SK-N-SH (cell line): ENCODE measurements around the gene NTRK3. TPM values are rescaled to one million over a fixed set of nuclear protein-coding genes. Genes with fewer than 3 reads are reported as not detected.

ENCODE experiments used
- CTCF ChIA-PET: fragments of 300-600, 350-600 bp; formaldehyde crosslinking; extraction: SDS; loops from one replicate; lab custom pipeline; 2021; lab: Yijun Ruan, JAX
- POLR2A ChIA-PET: fragments of 350-600 bp; sonication (Branson Sonifier 250); formaldehyde crosslinking; extraction: SDS; loops from one replicate; lab custom pipeline; 2020; ENCODE audit warnings: antibody characterized with exemption, inconsistent platforms; lab: Yijun Ruan, JAX
- DNase-seq: peaks from one replicate; pipeline ENCODE4 v3.0.0; 2012
- H2AFZ ChIP-seq: fragments of 200-600 bp; sonication (generic); 2 replicates; pipeline ENCODE4 v1.8.1; 2016; ENCODE audit warnings: antibody characterized with exemption, mild to moderate bottlenecking, low read depth
- H3F3A ChIP-seq: fragments of 200-600 bp; sonication (generic); replicated peaks from 2 replicates; pipeline ENCODE3; 2016; ENCODE audit warnings: antibody characterized with exemption, mild to moderate bottlenecking; ENCODE audit not compliant: insufficient read depth
- H3K27ac ChIP-seq, 2 experiments: fragments of 200-500 bp in 1 of 2; fragments of 200-600 bp in 1 of 2; sonication (Bioruptor generic) in 1 of 2; sonication (generic), shearing (Covaris generic) in 1 of 2; 2 replicates each; pipeline versions ENCODE4 v1.5.1 to v1.6.1; 2014 to 2016; ENCODE audit warnings: low read depth in 2 of 2, inconsistent platforms in 1 of 2, low read length in 1 of 2, mild to moderate bottlenecking in 1 of 2, mixed read lengths in 1 of 2
- H3K27me3 ChIP-seq: fragments of 200-600 bp; sonication (generic), shearing (Covaris generic); 2 replicates; pipeline ENCODE4 v1.6.1; 2016; ENCODE audit warnings: mixed run types; ENCODE audit not compliant: insufficient read depth
- H3K36me3 ChIP-seq, 2 experiments: fragments of 200-500 bp in 1 of 2; fragments of 200-600 bp in 1 of 2; sonication (Bioruptor generic) in 1 of 2; sonication (generic) in 1 of 2; replicated peaks in 1 of 2; 2 replicates each; pipeline versions ENCODE3 to v1.5.1; 2014 to 2016; ENCODE audit warnings: low read length in 1 of 2, mild to moderate bottlenecking in 1 of 2; ENCODE audit not compliant: insufficient read depth in 2 of 2, control insufficient read depth in 1 of 2
- H3K4me1 ChIP-seq, 2 experiments: fragments of 200-500 bp in 1 of 2; fragments of 200-600 bp in 1 of 2; sonication (Bioruptor generic) in 1 of 2; sonication (generic), shearing (Covaris generic) in 1 of 2; 2 replicates each; pipeline versions ENCODE4 v1.5.1 to v1.6.1; 2014 to 2016; ENCODE audit warnings: low read depth in 1 of 2, low read length in 1 of 2, mixed run types in 1 of 2; ENCODE audit not compliant: insufficient read depth in 2 of 2, control insufficient read depth in 1 of 2
- H3K4me2 ChIP-seq: fragments of 200-600 bp; sonication (generic), shearing (Covaris generic); 2 replicates; pipeline ENCODE4 v1.6.1; 2017; ENCODE audit warnings: mixed run types
- H3K4me3 ChIP-seq, 2 experiments: fragments of 200-500 bp in 1 of 2; fragments of 200-600 bp in 1 of 2; sonication (Bioruptor generic) in 1 of 2; sonication (generic), shearing (Covaris generic) in 1 of 2; 2 replicates each; pipeline versions ENCODE4 v1.5.1 to v1.8.1; 2014 to 2016; ENCODE audit warnings: low read depth in 2 of 2, inconsistent platforms in 1 of 2, low read length in 1 of 2, mild to moderate bottlenecking in 1 of 2, mixed read lengths in 1 of 2, moderate library complexity in 1 of 2
- H3K79me2 ChIP-seq: fragments of 200-600 bp; sonication (generic); 2 replicates; pipeline ENCODE4 v1.8.1; 2017; ENCODE audit warnings: mild to moderate bottlenecking; ENCODE audit not compliant: insufficient read depth
- H3K9ac ChIP-seq: fragments of 200-600 bp; sonication (generic); 2 replicates; pipeline ENCODE4 v1.6.1; 2017; ENCODE audit warnings: mixed run types
- H3K9me2 ChIP-seq: fragments of 200-600 bp; sonication (generic); 2 replicates; pipeline ENCODE4 v1.6.1; 2017; ENCODE audit warnings: mixed run types
- H3K9me3 ChIP-seq: fragments of 200-600 bp; sonication (generic); 2 replicates; pipeline ENCODE4 v1.6.1; 2017; ENCODE audit warnings: mixed run types, mild to moderate bottlenecking, moderate library complexity
- H4K20me1 ChIP-seq: fragments of 200-600 bp; sonication (generic); 2 replicates; pipeline ENCODE4 v1.6.1; 2017; ENCODE audit warnings: mild to moderate bottlenecking, mixed run types; ENCODE audit not compliant: insufficient read depth
- CHD2 ChIP-seq: fragments of 150-350 bp; IDR thresholded peaks from 2 replicates; pipeline ENCODE4 v1.6.1; 2018; ENCODE audit warnings: low read length; ENCODE audit not compliant: partially characterized antibody
- CTCF ChIP-seq: fragments of 200-600 bp; sonication (generic); IDR thresholded peaks from 2 replicates; pipeline ENCODE4 v1.6.1; 2017; ENCODE audit warnings: antibody characterized with exemption, mild to moderate bottlenecking, moderate library complexity
- ELF1 ChIP-seq: IDR thresholded peaks from 2 replicates; pipeline ENCODE4 v1.4.0; 2012
- EZH2phosphoT487 ChIP-seq: fragments of 200-600 bp; sonication (generic); IDR thresholded peaks from 2 replicates; pipeline ENCODE4 v1.6.1; 2017; ENCODE audit warnings: low read depth, mixed run types, mild to moderate bottlenecking, antibody characterized with exemption, moderate library complexity, borderline replicate concordance
- FOSL2 ChIP-seq: IDR thresholded peaks from 2 replicates; pipeline ENCODE4 v1.4.0; 2012; ENCODE audit warnings: low read depth, mild to moderate bottlenecking, moderate library complexity, borderline replicate concordance
- FOXJ3 ChIP-seq: sonication (generic); formaldehyde crosslinking; IDR thresholded peaks from 2 replicates; pipeline ENCODE4 v1.5.1; 2020; ENCODE audit warnings: mild to moderate bottlenecking, missing genetic modification reagents
- FOXM1 ChIP-seq: IDR thresholded peaks from 2 replicates; pipeline ENCODE4 v1.4.0; 2012; ENCODE audit warnings: low read depth, mild to moderate bottlenecking
- GATA2 ChIP-seq: sonication (generic); formaldehyde crosslinking; IDR thresholded peaks from 2 replicates; pipeline ENCODE4 v1.5.0; 2020; ENCODE audit warnings: mild to moderate bottlenecking, missing genetic modification reagents
- MEF2A ChIP-seq: IDR thresholded peaks from 2 replicates; pipeline ENCODE4 v1.4.0; 2012; ENCODE audit warnings: low read depth, borderline replicate concordance
- NFIC ChIP-seq: IDR thresholded peaks from 2 replicates; pipeline ENCODE4 v1.4.0; 2012; ENCODE audit warnings: borderline replicate concordance
- NRF1 ChIP-seq: IDR thresholded peaks from 2 replicates; pipeline ENCODE4 v1.6.1; 2012; ENCODE audit warnings: low read depth, mild to moderate bottlenecking, low read length
- RAD21 ChIP-seq: IDR thresholded peaks from 2 replicates; pipeline ENCODE4 v1.6.1; 2012; ENCODE audit warnings: mild to moderate bottlenecking, low read length
- RCOR1 ChIP-seq: fragments of 150-350 bp; IDR thresholded peaks from 2 replicates; pipeline ENCODE4 v1.6.1; 2017; ENCODE audit warnings: antibody characterized with exemption, low read length
- REST ChIP-seq: IDR thresholded peaks from 2 replicates; pipeline ENCODE4 v1.6.1; 2012; ENCODE audit warnings: mild to moderate bottlenecking, low read depth, low read length, moderate library complexity
- RXRA ChIP-seq: IDR thresholded peaks from 2 replicates; pipeline ENCODE4 v1.4.0; 2012; ENCODE audit warnings: low read depth, mild to moderate bottlenecking, borderline replicate concordance
- TAF1 ChIP-seq: IDR thresholded peaks from 2 replicates; pipeline ENCODE4 v1.6.1; 2012; ENCODE audit warnings: low read depth, mild to moderate bottlenecking, low read length, moderate library complexity, borderline replicate concordance
- TCF12 ChIP-seq: IDR thresholded peaks from 2 replicates; pipeline ENCODE4 v1.4.0; 2012
- USF2 ChIP-seq: fragments of 150-350 bp; IDR thresholded peaks from 2 replicates; pipeline ENCODE4 v1.6.1; 2017; ENCODE audit warnings: antibody characterized with exemption, low read length, low read depth, borderline replicate concordance
- ZBTB33 ChIP-seq: IDR thresholded peaks from 2 replicates; pipeline ENCODE4 v1.4.0; 2012; ENCODE audit warnings: low read depth, borderline replicate concordance
- WGBS: methylation state at CpG from one replicate; pipeline ENCODE4 v1.1.6; 2017; ENCODE audit warnings: low lambda C conversion rate; 5-methylcytosine and 5-hydroxymethylcytosine counted together
- polyA plus RNA-seq, 3 experiments: library from polyadenylated mRNA; depleted of rRNA; stranded (reverse); fragments of >200 nt; gene quantifications; 2 replicates each; pipeline ENCODE4 v1.2.3, GENCODE V29; 2012

The NTRK3 gene
- polyA plus RNA-seq, 1 of the 3 experiments (the other 2 are of a cell fraction) = 2.6 TPM

- Histone ChIP-seq H3K27ac (no peak overlapping the region), H3K4me3 (no peak overlapping the region), H3K27me3 (no peaks in the 10 kb centered on the region), H3K36me3 (no peaks in the 10 kb centered on the region), H3K9me2 (no peaks in the 10 kb centered on the region), H3K4me1 (no peaks in the 10 kb centered on the region), H3K79me2 (no peaks in the 10 kb centered on the region), H2AFZ (no peak overlapping the region), H3K9ac (no peak overlapping the region), H3F3A (no peaks in the 10 kb centered on the region), H3K4me2 (no peak overlapping the region), H4K20me1 (no peaks in the 10 kb centered on the region), H3K9me3 (no peaks in the 10 kb centered on the region)
- TF ChIP-seq EZH2phosphoT487 (no peak), RAD21 (no peak), RCOR1 (no peak), FOXJ3 (CRISPR knock-in tag) (no peak), ELF1 (no peak), NRF1 (no peak), FOXM1 (no peak), REST (no peak), FOSL2 (no peak), MEF2A (no peak), RXRA (no peak)
- DNase-seq = no peak
- WGBS = 23% methylated on average over 2 of the region's 3 CpGs
- POLR2A ChIA-PET = no interaction called here
- CTCF ChIA-PET = no interaction called here
These were observed 280.0 kb downstream of the NTRK3 start for GRCh38 chr15:87976552-87976951.

GRCh38 chr15:87973501-87974215 is 282.9 kb downstream of the NTRK3 start:
- Histone ChIP-seq H3K4me1 (no peaks in the 10 kb centered on the region), H3F3A (no peaks in the 10 kb centered on the region), H3K9me2 (no peaks in the 10 kb centered on the region), H3K9ac (no peak overlapping the region), H3K9me3 (no peaks in the 10 kb centered on the region), H3K79me2 (no peaks in the 10 kb centered on the region), H3K27me3 (no peaks in the 10 kb centered on the region), H3K4me3 (no peak overlapping the region), H3K4me2 (no peak overlapping the region), H2AFZ (no peak overlapping the region), H3K36me3 (no peaks in the 10 kb centered on the region), H4K20me1 (no peaks in the 10 kb centered on the region), H3K27ac (no peak overlapping the region)
- CTCF ChIA-PET = interaction anchor here (1.1 to 2.1 kb wide), 3 partner anchors 11 to 14 kb away, joined by 3 to 6 read pairs (median 3); no protein-coding TSS in a partner anchor
- 40% methylated on average over 13 of the region's 13 CpGs for WGBS
- POLR2A ChIA-PET = no interaction called here
- DNase-seq = no peak
- TF ChIP-seq NFIC = no peak
- TF ChIP-seq CTCF = no peak
- no peak for TF ChIP-seq CHD2
- no peak for TF ChIP-seq RCOR1
- no peak for TF ChIP-seq TAF1
- TF ChIP-seq USF2 = no peak
- no peak for TF ChIP-seq NRF1
- no peak for TF ChIP-seq TCF12
- TF ChIP-seq GATA2 (CRISPR knock-in tag) = no peak
- TF ChIP-seq ZBTB33 = no peak
- TF ChIP-seq RAD21 = no peak
